ENCODE data around the gene E2F1. TPM values are rescaled to one million over a fixed set of nuclear protein-coding genes. Genes with fewer than 3 reads are reported as not detected.

The E2F1 gene
- total and polyA plus RNA-seq, 2 donors (not counting 3 experiments of a cell fraction or from before 2014, with no cell fraction given): 20.7 to 29.6 TPM

DNA sequence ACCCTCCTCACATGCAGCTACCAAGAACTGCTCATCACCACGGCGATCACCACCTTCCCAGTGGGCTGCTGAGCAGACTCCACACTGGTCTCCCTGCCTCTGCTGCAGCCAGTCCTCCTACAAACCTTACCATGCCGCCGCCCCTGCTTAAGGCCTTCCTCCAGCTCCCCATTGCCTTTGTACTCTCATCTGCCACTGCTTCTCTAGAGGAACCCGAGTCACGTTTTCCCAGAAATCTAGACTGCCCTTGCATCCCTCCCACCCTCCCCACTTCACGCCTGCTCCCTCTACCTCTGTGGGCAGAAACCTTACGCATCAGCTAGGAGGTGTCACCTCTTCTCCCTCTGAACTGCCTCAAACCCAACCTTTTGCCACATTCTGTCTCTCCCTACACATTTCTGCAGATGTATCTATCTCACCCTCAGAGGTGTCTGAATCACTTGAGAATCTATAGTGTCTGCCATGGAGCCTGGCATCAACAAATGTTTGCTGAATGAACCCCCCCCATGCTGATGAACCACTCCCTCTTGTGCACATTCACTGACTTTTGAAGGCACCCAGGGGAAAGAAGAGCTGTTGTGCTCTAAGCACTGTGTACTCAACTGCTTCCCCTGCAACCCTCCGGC lies 4.3 kb downstream of the E2F1 start:
- no peak overlapping the region for H2AFZ ChIP-seq (ENCODE audit: low read depth, low read length)
- ChIA-PET POLR2A (interaction anchor here (1.1 kb wide), 1 partner anchor 311 kb away, joined by 3 read pairs; no protein-coding TSS in a partner anchor), CTCF (interaction anchor here (0.5 to 2.9 kb wide), 2 partner anchors 14 to 70 kb away, joined by 3 to 10 read pairs; no protein-coding TSS in a partner anchor)
- DNase-seq (ENCODE audit: low read depth, low spot score) (no peak), FAIRE-seq (no peak)
- H3K36me3 ChIP-seq (ENCODE audit: control insufficient read depth in 2 of 2, extremely low read depth in 1 of 2, insufficient read depth in 2 of 2, low read length in 2 of 2): no peaks in the 10 kb centered on the region
- TF ChIP-seq GATA2 (IDR thresholded peaks at IDR 0.05; ENCODE audit: insufficient read depth, insufficient read length, low read depth, low read length) (no peak), POLR2A (IDR thresholded peaks at IDR 0.05; ENCODE audit: low read depth, low read length) (no peak), FOS (IDR thresholded peaks at IDR 0.05; ENCODE audit: borderline replicate concordance, insufficient read depth, low read length) (no peak), POLR2AphosphoS5 (IDR thresholded peaks at IDR 0.05; ENCODE audit: insufficient read depth, low read depth, low read length) (no peak), EZH2 (IDR thresholded peaks at IDR 0.05; ENCODE audit: borderline replicate concordance, low read depth, low read length, severe bottlenecking) (no peak), JUN (IDR thresholded peaks at IDR 0.05; ENCODE audit: borderline replicate concordance, insufficient read depth, insufficient read length, low read depth) (no peak), MYC (IDR thresholded peaks at IDR 0.05; ENCODE audit: low read depth, low read length) (no peak)
- TF ChIP-seq, protein P1, sequence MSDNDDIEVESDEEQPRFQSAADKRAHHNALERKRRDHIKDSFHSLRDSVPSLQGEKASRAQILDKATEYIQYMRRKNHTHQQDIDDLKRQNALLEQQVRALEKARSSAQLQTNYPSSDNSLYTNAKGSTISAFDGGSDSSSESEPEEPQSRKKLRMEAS (IDR thresholded peaks at IDR 0.05; ENCODE audit: insufficient read depth, insufficient read length): no peak
- TF ChIP-seq, protein P2, sequence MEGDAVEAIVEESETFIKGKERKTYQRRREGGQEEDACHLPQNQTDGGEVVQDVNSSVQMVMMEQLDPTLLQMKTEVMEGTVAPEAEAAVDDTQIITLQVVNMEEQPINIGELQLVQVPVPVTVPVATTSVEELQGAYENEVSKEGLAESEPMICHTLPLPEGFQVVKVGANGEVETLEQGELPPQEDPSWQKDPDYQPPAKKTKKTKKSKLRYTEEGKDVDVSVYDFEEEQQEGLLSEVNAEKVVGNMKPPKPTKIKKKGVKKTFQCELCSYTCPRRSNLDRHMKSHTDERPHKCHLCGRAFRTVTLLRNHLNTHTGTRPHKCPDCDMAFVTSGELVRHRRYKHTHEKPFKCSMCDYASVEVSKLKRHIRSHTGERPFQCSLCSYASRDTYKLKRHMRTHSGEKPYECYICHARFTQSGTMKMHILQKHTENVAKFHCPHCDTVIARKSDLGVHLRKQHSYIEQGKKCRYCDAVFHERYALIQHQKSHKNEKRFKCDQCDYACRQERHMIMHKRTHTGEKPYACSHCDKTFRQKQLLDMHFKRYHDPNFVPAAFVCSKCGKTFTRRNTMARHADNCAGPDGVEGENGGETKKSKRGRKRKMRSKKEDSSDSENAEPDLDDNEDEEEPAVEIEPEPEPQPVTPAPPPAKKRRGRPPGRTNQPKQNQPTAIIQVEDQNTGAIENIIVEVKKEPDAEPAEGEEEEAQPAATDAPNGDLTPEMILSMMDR (IDR thresholded peaks at IDR 0.05; ENCODE audit: extremely low read depth in 1 of 2, insufficient read depth in 1 of 2, low read depth in 1 of 2, low read length in 2 of 2): no peak
- no peaks in the 10 kb centered on the region for H3K27me3 ChIP-seq (ENCODE audit: control insufficient read depth in 2 of 2, insufficient read depth in 2 of 2, low read length in 2 of 2)
- dilution Hi-C loops (cut with MboI; ENCODE audit: extremely low pct_ligation_motif_present, low sequenced_read_pairs): no loop called here
- peaks cover 18% of the 10 kb centered on the region for H3K4me1 ChIP-seq (ENCODE audit: control insufficient read depth, extremely low read depth, insufficient read depth, low read length)
- H3K79me2 ChIP-seq (ENCODE audit: control insufficient read depth, insufficient read depth, low read length): peaks cover 26% of the 10 kb centered on the region
- no peaks in the 10 kb centered on the region for H3K9me3 ChIP-seq (replicated peaks; ENCODE audit: control insufficient read depth, insufficient read depth, low read length)
- BruUV-seq (replicated peaks): no TSS peak
- no peak overlapping the region for H3K4me3 ChIP-seq (replicated peaks in 1 of 3; ENCODE audit: insufficient read depth in 1 of 3, low read depth in 1 of 3, low read length in 3 of 3)
- no peak overlapping the region for H3K27ac ChIP-seq (ENCODE audit: insufficient read depth, low read depth, low read length)
- no peaks in the 10 kb centered on the region for H4K20me1 ChIP-seq (replicated peaks; ENCODE audit: control insufficient read depth, extremely low read depth, insufficient read depth, low read length)
- H3K4me2 ChIP-seq (ENCODE audit: insufficient read depth, low read length): no peak overlapping the region
- H3K9me1 ChIP-seq (replicated peaks; ENCODE audit: control insufficient read depth, extremely low read depth, insufficient read depth, low read length): no peaks in the 10 kb centered on the region
- intact Hi-C loops (cut with micrococcal nuclease): no loop called here
- no peak overlapping the region for H3K9ac ChIP-seq (replicated peaks; ENCODE audit: extremely low read depth, insufficient read depth, low read length)
